Measurements from ENCODE around the gene SH2B3.

Gene SH2B3

DNA sequence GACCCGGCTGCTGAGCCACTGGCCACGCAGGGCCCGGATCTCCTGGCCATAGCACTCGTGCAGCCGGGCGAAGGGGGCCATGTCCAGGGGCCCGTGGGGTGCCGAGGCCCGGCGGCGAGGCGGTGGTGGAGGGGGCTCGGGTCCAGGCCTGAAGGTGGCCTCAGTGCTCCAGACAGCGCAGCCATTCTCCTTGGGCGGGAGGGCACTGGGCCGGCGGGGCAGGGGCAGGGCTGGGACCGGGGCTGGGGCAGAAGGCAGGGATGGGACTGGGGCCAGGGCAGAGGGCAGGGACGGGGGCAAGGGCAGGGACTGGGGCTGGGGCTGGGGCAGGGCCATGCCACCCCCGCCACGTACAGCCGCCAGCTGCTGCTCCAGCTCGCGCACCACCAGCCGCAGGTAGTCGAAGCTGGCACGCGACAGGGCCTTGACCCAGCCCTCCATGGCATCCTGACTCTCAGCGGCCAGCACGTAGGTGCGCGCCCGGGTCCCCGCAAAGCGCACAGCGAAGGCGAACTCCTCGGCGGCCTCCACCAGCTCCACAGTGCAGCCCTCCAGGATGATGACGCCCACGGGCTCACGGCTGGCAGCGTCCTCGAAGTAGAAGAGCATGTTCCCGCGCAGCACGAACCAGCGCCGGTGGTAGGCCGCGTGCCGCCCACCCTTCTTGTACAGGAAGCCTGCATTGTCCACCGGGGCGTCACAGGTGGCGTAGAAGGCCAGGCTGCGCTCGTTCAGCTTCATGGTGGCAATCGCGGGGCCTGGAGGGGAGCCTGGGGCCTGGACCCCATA is 42.8 kb upstream of the SH2B3 start:
- no peak overlapping the region for H3K4me3 ChIP-seq (ENCODE audit: low read depth, low read length)
- TF ChIP-seq, protein P1, sequence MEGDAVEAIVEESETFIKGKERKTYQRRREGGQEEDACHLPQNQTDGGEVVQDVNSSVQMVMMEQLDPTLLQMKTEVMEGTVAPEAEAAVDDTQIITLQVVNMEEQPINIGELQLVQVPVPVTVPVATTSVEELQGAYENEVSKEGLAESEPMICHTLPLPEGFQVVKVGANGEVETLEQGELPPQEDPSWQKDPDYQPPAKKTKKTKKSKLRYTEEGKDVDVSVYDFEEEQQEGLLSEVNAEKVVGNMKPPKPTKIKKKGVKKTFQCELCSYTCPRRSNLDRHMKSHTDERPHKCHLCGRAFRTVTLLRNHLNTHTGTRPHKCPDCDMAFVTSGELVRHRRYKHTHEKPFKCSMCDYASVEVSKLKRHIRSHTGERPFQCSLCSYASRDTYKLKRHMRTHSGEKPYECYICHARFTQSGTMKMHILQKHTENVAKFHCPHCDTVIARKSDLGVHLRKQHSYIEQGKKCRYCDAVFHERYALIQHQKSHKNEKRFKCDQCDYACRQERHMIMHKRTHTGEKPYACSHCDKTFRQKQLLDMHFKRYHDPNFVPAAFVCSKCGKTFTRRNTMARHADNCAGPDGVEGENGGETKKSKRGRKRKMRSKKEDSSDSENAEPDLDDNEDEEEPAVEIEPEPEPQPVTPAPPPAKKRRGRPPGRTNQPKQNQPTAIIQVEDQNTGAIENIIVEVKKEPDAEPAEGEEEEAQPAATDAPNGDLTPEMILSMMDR (IDR thresholded peaks at IDR 0.05; ENCODE audit: borderline replicate concordance, insufficient read depth, low read depth, low read length) = no peak

DNA sequence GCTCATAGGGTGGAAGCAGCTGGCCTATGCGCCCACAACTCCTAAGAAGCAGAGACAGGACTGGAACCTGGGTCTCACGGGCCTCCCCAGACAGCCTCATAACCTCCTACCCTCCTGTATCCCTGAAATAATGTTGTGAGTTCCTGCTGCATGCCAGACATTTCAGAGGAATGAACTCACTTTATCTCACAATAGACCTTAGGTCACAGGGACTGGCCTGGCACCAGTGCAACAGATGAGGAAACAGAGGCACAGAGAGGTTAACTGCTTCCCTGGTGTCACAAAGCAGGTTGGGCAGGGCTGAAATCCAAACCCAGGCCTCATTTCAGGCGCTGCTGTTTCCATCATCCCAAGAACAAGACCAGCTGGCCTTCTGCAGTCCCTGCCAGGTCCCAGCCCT is 42.1 kb upstream of the SH2B3 start:
- TF ChIP-seq, protein P1 (IDR thresholded peaks at IDR 0.05; ENCODE audit: borderline replicate concordance, insufficient read depth, low read depth, low read length) = no peak
- no peak overlapping the region for H3K4me3 ChIP-seq (ENCODE audit: low read depth, low read length)

DNA sequence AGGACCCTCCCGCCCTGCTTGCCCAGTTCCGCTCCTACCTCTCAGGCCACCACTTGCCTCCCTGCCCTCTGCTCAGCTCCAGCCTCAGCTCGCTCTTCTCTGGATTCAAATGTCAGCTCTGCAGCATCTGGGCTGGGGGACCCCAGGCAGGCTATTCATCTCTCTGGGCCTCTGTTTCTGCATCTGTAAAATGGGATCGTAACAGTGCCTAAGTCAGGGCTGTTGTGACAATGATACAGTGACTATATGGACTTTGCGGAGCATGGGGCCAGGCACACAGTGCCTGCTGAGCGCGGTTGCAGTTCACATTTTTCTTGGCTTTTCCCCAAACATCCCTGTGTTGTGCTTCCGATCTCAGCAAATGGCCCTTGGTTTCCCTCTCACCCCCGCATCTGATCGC is 39.6 kb upstream of the SH2B3 start:
- H3K4me3 ChIP-seq (ENCODE audit: low read depth, low read length) = no peak overlapping the region
- TF ChIP-seq, protein P1 (IDR thresholded peaks at IDR 0.05; ENCODE audit: borderline replicate concordance, insufficient read depth, low read depth, low read length) = no peak

DNA sequence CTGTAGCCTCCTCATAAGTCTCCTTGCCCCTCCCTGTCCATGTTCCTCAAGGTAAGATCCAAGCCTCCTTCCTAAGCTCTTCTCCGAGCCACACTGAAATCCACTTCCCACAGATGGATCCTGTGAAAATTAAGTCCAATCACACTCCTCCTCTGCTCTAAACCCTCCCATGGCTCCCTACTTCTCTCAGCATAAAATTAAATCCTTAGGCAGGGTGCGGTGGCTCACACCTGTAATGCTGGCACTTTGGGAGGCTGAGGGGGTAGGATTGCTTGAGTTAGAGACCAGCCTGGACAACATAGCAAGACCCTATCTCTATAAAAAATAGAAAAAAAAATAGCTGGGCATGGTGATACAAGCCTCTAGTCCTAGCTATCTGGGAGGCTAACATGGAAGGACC is 39.1 kb upstream of the SH2B3 start:
- TF ChIP-seq, protein P1 (IDR thresholded peaks at IDR 0.05; ENCODE audit: borderline replicate concordance, insufficient read depth, low read depth, low read length) = no peak
- H3K4me3 ChIP-seq (ENCODE audit: low read depth, low read length) = no peak overlapping the region

DNA sequence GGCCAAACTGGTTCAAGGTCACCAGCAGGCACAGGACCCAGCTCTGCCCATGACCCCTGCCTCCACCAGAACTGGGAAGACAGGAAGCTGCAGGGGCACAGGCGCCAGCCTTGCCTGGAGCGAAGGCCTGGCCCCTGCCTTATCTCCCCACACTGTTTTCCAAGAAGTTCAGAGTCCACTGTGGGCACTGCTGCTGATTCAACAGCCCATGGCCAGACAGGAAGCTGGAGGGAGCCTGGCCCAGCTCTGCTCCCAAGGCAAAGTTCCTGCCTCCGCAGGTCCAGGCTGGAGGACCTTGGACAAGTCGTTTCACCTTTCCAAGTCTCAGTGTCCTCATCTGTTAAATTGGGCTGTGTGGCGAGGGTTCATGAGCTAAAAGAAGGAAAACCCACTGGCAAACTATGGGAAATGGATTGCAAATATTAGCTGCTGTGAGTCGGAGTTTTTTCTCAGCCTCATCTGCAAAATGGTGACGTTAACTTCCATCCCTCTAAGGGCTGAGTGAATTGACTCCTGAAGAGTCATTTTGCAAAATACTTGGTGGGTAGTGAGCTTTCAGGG is 38.0 kb upstream of the SH2B3 start:
- H3K4me3 ChIP-seq (ENCODE audit: low read depth, low read length) = no peak overlapping the region
- TF ChIP-seq, protein P1 (IDR thresholded peaks at IDR 0.05; ENCODE audit: borderline replicate concordance, insufficient read depth, low read depth, low read length) = no peak

DNA sequence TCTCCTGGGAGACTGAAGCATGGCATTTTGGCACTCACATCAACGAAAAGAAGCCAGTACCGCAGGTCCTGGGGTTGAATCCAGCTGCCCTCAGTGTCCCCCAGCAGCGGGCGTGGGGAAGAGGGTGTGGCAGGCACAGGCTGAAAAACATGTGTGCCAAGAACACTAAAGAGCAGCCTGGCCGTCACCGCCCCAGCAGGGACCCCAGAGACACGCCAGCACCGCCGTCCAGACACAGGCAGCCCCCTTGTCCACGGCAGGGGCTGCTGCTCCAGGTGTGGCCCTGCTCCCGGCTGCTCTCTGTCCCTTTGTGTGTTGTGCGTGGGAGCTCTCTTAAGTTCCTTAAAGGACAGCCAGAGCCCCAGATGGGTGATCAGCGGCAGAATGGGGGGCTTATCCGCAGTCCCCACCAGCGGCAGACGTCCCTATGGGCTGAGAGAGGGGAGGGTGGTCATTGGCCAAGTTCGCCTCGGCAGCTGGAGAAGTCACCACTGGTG is 37.4 kb upstream of the SH2B3 start:
- TF ChIP-seq, protein P1 (IDR thresholded peaks at IDR 0.05; ENCODE audit: borderline replicate concordance, insufficient read depth, low read depth, low read length) = no peak
- H3K4me3 ChIP-seq (ENCODE audit: low read depth, low read length) = peak overlapping the region; percentile 75
